Hepatocyte (in vitro differentiated cells): ENCODE measurements around the gene MRM1.

ENCODE experiments used
- CTCF ChIP-seq: fragments of 200-600 bp; sonication (generic); IDR thresholded peaks from 2 replicates; pipeline ENCODE4 v1.5.1; 2016; ENCODE audit warnings: antibody characterized with exemption, mild to moderate bottlenecking; ENCODE audit not compliant: poor library complexity
- EZH2 ChIP-seq: fragments of 200-600 bp; sonication (generic); IDR thresholded peaks from 2 replicates; pipeline ENCODE4 v1.6.1; 2016; ENCODE audit warnings: antibody characterized with exemption, mild to moderate bottlenecking, borderline replicate concordance

DNA sequence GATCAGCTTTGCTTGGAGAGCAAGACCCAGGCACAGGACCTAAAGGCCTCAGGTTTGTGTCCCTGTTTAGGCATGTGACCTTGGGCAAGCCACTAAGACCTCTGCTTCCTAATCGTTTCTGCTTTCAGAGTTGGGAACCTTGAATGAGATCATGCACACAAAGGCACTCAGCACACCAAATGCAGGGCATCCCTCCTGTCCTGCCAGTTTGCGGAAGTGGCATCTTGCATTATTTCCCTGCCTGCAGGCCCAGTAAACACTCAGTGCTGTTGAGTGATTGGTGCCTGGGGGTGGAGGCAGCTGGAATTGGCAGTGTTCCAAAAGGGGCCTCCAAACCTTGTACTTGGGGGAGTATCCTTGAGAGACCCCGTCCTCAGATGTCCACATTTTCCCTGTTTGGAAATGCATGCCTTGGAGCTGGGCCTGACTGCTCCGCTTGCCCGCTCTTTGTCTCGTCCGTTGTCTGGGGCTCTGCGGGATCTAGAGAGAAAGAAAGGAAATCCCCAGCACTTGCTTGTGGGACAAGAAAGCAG, 28.7 kb downstream of the MRM1 start:
- TF ChIP-seq CTCF (no peak), EZH2 (no peak)
